CD4-positive, alpha-beta memory T cell (primary cell): ENCODE results near the gene NETO1. TPM values are rescaled to one million over a fixed set of nuclear protein-coding genes. Genes with fewer than 3 reads are reported as not detected.

Experiments
- CTCF ChIA-PET: fragments of 350-600 bp; sonication (Branson Sonifier 250); formaldehyde crosslinking; loops from one replicate; lab custom pipeline; 2021; ENCODE audit warnings: inconsistent platforms; ENCODE audit not compliant: partially characterized antibody; lab: Charles Lee
- POLR2A ChIA-PET: fragments of 350-600 bp; sonication (Branson Sonifier 250); formaldehyde crosslinking; loops from one replicate; lab custom pipeline; 2021; ENCODE audit not compliant: partially characterized antibody; lab: Charles Lee
- DNase-seq, 5 donors: peaks; one replicate each; pipeline versions ENCODE4 v3.0.0 to v3.0.0-alpha.2; 2020 to 2022; ENCODE audit warnings: mixed read lengths in 1 of 5
- H3K27ac ChIP-seq: one replicate; pipeline ENCODE4 v1.7.0; 2013; ENCODE audit warnings: low read depth, low read length
- H3K27me3 ChIP-seq: 2 replicates; pipeline ENCODE4 v1.7.0; 2013; ENCODE audit warnings: mild to moderate bottlenecking, low read length, moderate library complexity; ENCODE audit not compliant: insufficient read depth
- H3K36me3 ChIP-seq: 2 replicates; pipeline ENCODE4 v1.7.0; 2013; ENCODE audit warnings: mild to moderate bottlenecking, low read length, moderate library complexity; ENCODE audit not compliant: insufficient read depth
- H3K4me1 ChIP-seq: 2 replicates; pipeline ENCODE4 v1.7.0; 2013; ENCODE audit warnings: mild to moderate bottlenecking, low read length, moderate library complexity; ENCODE audit not compliant: insufficient read depth
- H3K4me3 ChIP-seq, 2 donors: one replicate each; pipeline ENCODE4 v1.7.0; 2013; ENCODE audit warnings: low read length in 2 of 2, mild to moderate bottlenecking in 1 of 2
- H3K9me3 ChIP-seq, 2 donors: one replicate each; pipeline ENCODE4 v1.7.0; 2013; ENCODE audit warnings: low read length in 2 of 2, control low read depth in 1 of 2; ENCODE audit not compliant: control insufficient read depth in 1 of 2
- H3K27ac Mint-ChIP-seq, 7 donors: one replicate each; pipeline ENCODE4 v1.8.0; 2020 to 2021; ENCODE audit warnings: mixed read lengths in 7 of 7, mild to moderate bottlenecking in 6 of 7, inconsistent platforms in 3 of 7, moderate library complexity in 3 of 7
- H3K27me3 Mint-ChIP-seq, 2 donors: one replicate each; pipeline ENCODE4 v1.8.0; 2020 to 2021; ENCODE audit warnings: mixed read lengths in 2 of 2
- H3K36me3 Mint-ChIP-seq, 2 donors: one replicate each; pipeline ENCODE4 v1.8.0; 2020 to 2021; ENCODE audit warnings: mixed read lengths in 2 of 2, inconsistent platforms in 1 of 2, mild to moderate bottlenecking in 1 of 2
- H3K4me1 Mint-ChIP-seq, 4 donors: one replicate each; pipeline ENCODE4 v1.8.0; 2020 to 2021; ENCODE audit warnings: mixed read lengths in 4 of 4, mild to moderate bottlenecking in 1 of 4
- H3K4me3 Mint-ChIP-seq, 8 donors: one replicate each; pipeline ENCODE4 v1.8.0; 2020 to 2021; ENCODE audit warnings: mixed read lengths in 8 of 8, mild to moderate bottlenecking in 7 of 8, moderate library complexity in 6 of 8, inconsistent platforms in 3 of 8
- H3K9me3 Mint-ChIP-seq, 8 donors: one replicate each; pipeline ENCODE4 v1.8.0; 2020 to 2021; ENCODE audit warnings: mixed read lengths in 8 of 8, mild to moderate bottlenecking in 5 of 8, inconsistent platforms in 3 of 8, moderate library complexity in 1 of 8
- intact Hi-C: fragments of 100-400 bp; cut with micrococcal nuclease; formaldehyde crosslinking; loops from one replicate; pipeline ENCODE4 v1.15.1; 2023
- polyA plus RNA-seq, 2 donors: library from polyadenylated mRNA; unstranded; fragments of 300-500 nt; fragmentation: Illumina TruSeq; gene quantifications; one replicate each; pipeline ENCODE4 v1.2.3, GENCODE V29; 2021
- total RNA-seq, 2 experiments: library from RNA; stranded (reverse); gene quantifications; one replicate each; pipeline ENCODE4 v1.2.3, GENCODE V29; 2021

The NETO1 gene
- total and polyA plus RNA-seq, 4 experiments from 2014 or later = not detected

DNA sequence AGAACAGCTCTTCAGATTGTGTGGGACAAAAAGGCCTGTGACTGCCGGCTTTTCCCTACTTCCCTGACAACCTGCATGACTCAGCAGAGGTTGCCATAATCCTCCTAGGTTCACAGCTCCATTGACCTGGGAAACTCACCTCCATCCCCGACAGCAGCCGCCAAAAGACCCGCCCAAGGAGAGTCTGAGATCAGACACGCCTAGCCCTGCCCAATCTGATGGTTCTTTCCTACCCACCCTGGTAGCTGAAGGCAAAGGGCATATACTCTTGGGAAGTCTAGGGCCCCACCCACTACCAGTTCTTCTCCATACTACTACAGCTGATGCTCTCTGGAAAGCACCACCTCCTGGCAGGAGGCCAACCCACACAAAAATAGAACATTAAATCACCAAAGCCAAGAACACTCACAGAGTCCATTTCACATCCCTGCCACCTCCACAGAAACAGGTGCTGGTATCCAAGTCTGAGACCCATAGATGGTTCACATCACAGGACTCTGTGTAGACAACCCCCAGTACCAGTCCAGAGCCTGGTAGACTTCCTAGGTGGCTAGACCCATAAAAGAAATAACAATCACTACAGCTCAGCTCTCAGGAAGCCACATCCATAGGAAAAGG lies 140.6 kb downstream of the NETO1 start:
- Mint-ChIP-seq H3K9me3 (peaks cover 2 to 25% (median 7%) of the 10 kb centered on the region in 8 donors), H3K27me3 (no peaks in the 10 kb centered on the region), H3K27ac (no peak overlapping the region), H3K4me1 (no peaks in the 10 kb centered on the region), H3K4me3 (no peak overlapping the region), H3K36me3 (no peaks in the 10 kb centered on the region)
- intact Hi-C loops = no loop called here
- H3K9me3 ChIP-seq = no peaks in the 10 kb centered on the region
- no peaks in the 10 kb centered on the region for H3K4me1 ChIP-seq
- H3K36me3 ChIP-seq = no peaks in the 10 kb centered on the region
- H3K27ac ChIP-seq = no peak overlapping the region
- H3K4me3 ChIP-seq = no peak overlapping the region
- no peak for DNase-seq
- ChIA-PET POLR2A (no interaction called here), CTCF (no interaction called here)
- no peaks in the 10 kb centered on the region for H3K27me3 ChIP-seq

DNA sequence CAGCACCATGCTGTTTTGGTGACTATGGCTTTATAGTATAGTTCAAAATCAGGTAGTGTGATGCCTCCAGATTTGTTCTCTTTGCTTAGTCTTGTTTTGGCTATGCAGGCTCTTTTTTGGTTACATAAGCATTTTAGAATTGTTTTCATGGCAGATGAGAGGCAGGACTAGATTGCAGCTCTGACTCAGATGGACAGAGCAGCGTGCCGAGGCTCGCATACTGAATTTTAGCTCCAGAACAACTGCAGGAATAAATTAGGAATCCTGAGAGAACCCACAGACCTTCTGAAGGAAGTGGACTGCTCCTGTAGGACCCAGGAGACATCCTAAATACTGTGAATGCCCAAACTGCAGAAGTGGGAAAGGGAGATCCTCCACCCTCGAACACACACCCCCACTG lies 141.6 kb downstream of the NETO1 start:
- ChIA-PET CTCF (no interaction called here), POLR2A (no interaction called here)
- Mint-ChIP-seq H3K36me3 (no peaks in the 10 kb centered on the region), H3K27me3 (no peaks in the 10 kb centered on the region), H3K27ac (no peak overlapping the region), H3K4me3 (no peak overlapping the region), H3K4me1 (no peaks in the 10 kb centered on the region), H3K9me3 (peaks cover 2 to 25% (median 9%) of the 10 kb centered on the region in 8 donors)
- no peaks in the 10 kb centered on the region for H3K36me3 ChIP-seq
- intact Hi-C loops = no loop called here
- no peaks in the 10 kb centered on the region for H3K9me3 ChIP-seq
- H3K4me3 ChIP-seq = no peak overlapping the region
- no peaks in the 10 kb centered on the region for H3K4me1 ChIP-seq
- H3K27me3 ChIP-seq = no peaks in the 10 kb centered on the region
- DNase-seq = no peak
- H3K27ac ChIP-seq = no peak overlapping the region

GRCh38 chr18:72721330-72721729 lies 146.5 kb downstream of the NETO1 start:
- Mint-ChIP-seq H3K27ac (no peak overlapping the region), H3K4me1 (no peaks in the 10 kb centered on the region)
- CTCF ChIA-PET = no interaction called here

DNA sequence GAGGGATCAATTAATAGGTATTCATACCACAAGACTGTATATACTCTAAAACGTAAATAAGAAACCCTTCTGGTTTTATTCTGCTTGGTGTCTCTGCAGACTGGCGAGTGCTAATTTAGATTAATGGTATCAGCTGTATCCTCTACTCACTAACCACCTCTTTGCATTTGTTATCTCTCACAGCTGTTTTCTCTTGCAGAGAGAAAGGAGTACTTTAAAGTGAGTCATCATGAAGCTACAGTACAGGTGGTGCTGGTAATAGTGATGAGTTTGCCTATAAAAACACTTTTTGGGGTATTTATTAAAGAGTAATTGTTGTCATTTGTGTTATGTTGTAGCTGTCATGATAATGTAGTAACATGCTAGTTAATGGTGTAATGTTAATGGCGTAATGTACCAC lies 147.7 kb downstream of the NETO1 start:
- H3K27me3 Mint-ChIP-seq = no peaks in the 10 kb centered on the region
- no peak overlapping the region for H3K27ac Mint-ChIP-seq
- H3K36me3 ChIP-seq = no peaks in the 10 kb centered on the region
- no peak overlapping the region for H3K27ac ChIP-seq
- no peak for DNase-seq
- ChIA-PET CTCF (no interaction called here), POLR2A (no interaction called here)
- no peaks in the 10 kb centered on the region for H3K27me3 ChIP-seq
- H3K36me3 Mint-ChIP-seq = no peaks in the 10 kb centered on the region
- no peaks in the 10 kb centered on the region for H3K4me1 Mint-ChIP-seq
- H3K4me1 ChIP-seq = no peaks in the 10 kb centered on the region
- no peak overlapping the region for H3K4me3 ChIP-seq
- H3K4me3 Mint-ChIP-seq = no peak overlapping the region
- H3K9me3 Mint-ChIP-seq = peaks cover 0 to 20% (median 6%) of the 10 kb centered on the region in 8 donors
- intact Hi-C loops = no loop called here
- H3K9me3 ChIP-seq = no peaks in the 10 kb centered on the region

More at GRCh38 chr18:72721330-72721729, 146.5 kb downstream of the NETO1 start:
- no peak for DNase-seq
- Mint-ChIP-seq H3K9me3 (peaks cover 2 to 20% (median 7%) of the 10 kb centered on the region in 8 donors), H3K36me3 (no peaks in the 10 kb centered on the region), H3K4me3 (no peak overlapping the region), H3K27me3 (no peaks in the 10 kb centered on the region)
- no peaks in the 10 kb centered on the region for H3K27me3 ChIP-seq
- H3K4me1 ChIP-seq = no peaks in the 10 kb centered on the region
- H3K9me3 ChIP-seq = no peaks in the 10 kb centered on the region
- no peak overlapping the region for H3K27ac ChIP-seq
- no peak overlapping the region for H3K4me3 ChIP-seq
- intact Hi-C loops = no loop called here
- H3K36me3 ChIP-seq = no peaks in the 10 kb centered on the region
- POLR2A ChIA-PET = no interaction called here

GRCh38 chr18:72704202-72704601 lies 163.6 kb downstream of the NETO1 start:
- POLR2A ChIA-PET = no interaction called here

GRCh38 chr18:72700961-72701710 lies 166.7 kb downstream of the NETO1 start:
- Histone ChIP-seq H3K4me1 (no peaks in the 10 kb centered on the region), H3K27me3 (no peaks in the 10 kb centered on the region), H3K4me3 (no peak overlapping the region), H3K36me3 (no peaks in the 10 kb centered on the region), H3K27ac (no peak overlapping the region), H3K9me3 (no peaks in the 10 kb centered on the region)
- Mint-ChIP-seq H3K4me1 (no peaks in the 10 kb centered on the region), H3K4me3 (no peak overlapping the region), H3K9me3 (peaks cover 0 to 6% (median 0%) of the 10 kb centered on the region in 8 donors), H3K36me3 (no peaks in the 10 kb centered on the region), H3K27me3 (no peaks in the 10 kb centered on the region), H3K27ac (no peak overlapping the region)
- CTCF ChIA-PET = no interaction called here
- POLR2A ChIA-PET = no interaction called here
- DNase-seq = no peak
- intact Hi-C loops = no loop called here

More at GRCh38 chr18:72704202-72704601, 163.6 kb downstream of the NETO1 start:
- Mint-ChIP-seq H3K4me3 (no peak overlapping the region), H3K27ac (no peak overlapping the region), H3K36me3 (no peaks in the 10 kb centered on the region), H3K4me1 (no peaks in the 10 kb centered on the region), H3K27me3 (no peaks in the 10 kb centered on the region), H3K9me3 (peaks cover 0 to 6% (median 0%) of the 10 kb centered on the region in 8 donors)
- Histone ChIP-seq H3K36me3 (no peaks in the 10 kb centered on the region), H3K9me3 (no peaks in the 10 kb centered on the region), H3K27ac (no peak overlapping the region), H3K4me3 (no peak overlapping the region), H3K4me1 (no peaks in the 10 kb centered on the region), H3K27me3 (no peaks in the 10 kb centered on the region)
- CTCF ChIA-PET = no interaction called here
- intact Hi-C loops = no loop called here
- no peak for DNase-seq

- ChIA-PET CTCF (no interaction called here), POLR2A (no interaction called here)
- H3K4me1 ChIP-seq = no peaks in the 10 kb centered on the region
- Mint-ChIP-seq H3K27me3 (no peaks in the 10 kb centered on the region), H3K4me3 (no peak overlapping the region), H3K4me1 (no peaks in the 10 kb centered on the region), H3K9me3 (peaks cover 0 to 3% (median 0%) of the 10 kb centered on the region in 8 donors), H3K27ac (no peak overlapping the region), H3K36me3 (no peaks in the 10 kb centered on the region)
- H3K36me3 ChIP-seq = no peaks in the 10 kb centered on the region
- intact Hi-C loops = no loop called here
- H3K27me3 ChIP-seq = no peaks in the 10 kb centered on the region
- no peak overlapping the region for H3K27ac ChIP-seq
- H3K4me3 ChIP-seq = no peak overlapping the region
- DNase-seq = no peak
- no peaks in the 10 kb centered on the region for H3K9me3 ChIP-seq
Measured at GRCh38 chr18:72697706-72698105, 170.1 kb downstream of the NETO1 start.
